GM19240 (cell line): ENCODE results near the gene MTOR.
A peak's percentile ranks its signal among the peaks of the same experiment; 100 is the strongest.
"Not testable (repeated sequence)": the region's sequence is repeated elsewhere in the genome, so short reads cannot be mapped to it uniquely, and the experiment has no call there.

ENCODE experiments used
- DNase-seq: peaks from one replicate; pipeline ENCODE4 v3.0.0; 2011; ENCODE audit warnings: low spot score; ENCODE audit not compliant: insufficient read length

MTOR gene

DNA sequence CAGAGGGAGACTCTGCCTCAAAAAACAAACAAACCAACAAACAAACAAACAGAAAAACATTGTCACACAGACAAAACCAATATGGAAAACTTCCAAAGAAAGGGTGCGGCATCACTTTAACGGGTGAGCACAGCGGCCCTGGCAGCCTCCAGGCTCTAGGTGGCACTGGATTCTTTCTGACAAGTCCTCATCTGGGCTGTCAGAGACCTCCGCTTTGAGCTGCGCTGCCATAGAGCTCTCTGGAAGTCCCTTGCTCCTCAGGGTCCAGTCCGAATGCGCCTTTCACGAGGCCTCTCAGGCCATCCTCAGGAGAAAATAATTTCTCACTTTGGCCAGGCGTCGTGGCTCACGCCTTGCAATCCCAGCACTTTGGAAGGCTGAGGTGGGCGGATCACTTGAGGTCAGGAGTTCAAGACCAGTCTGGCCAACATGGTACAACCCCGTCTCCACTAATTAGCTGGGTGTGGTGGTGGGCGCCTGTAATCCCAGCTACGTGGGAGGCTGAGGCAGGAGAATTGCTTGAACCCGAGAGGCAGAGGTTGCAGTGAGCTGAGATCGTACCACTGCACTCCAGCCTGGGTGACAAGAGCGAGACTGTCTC lies 198.3 kb downstream of the MTOR start:
- DNase-seq, result not testable (repeated sequence)

DNA sequence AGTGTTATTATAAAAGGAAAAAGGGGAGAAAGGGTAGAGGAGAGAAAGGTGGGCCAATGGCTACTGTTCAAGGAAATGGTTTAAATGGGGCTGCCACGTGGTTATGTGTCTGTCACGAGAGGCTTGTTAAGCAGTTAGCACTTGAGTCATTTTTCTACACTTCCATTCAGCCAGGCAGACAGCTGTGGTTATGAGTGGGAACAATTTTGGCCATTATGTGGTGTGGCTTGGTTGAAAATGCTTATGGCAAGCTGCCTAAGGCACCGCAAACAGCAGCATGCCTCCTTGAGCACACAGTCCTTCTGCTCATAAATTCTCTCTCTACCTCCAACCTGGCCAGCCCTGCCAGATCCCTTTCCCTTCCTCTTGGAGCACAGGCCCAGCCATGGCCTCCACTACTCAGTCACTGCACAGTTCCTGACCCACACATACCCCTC lies 199.4 kb downstream of the MTOR start:
- DNase-seq, result peak; percentile 69

DNA sequence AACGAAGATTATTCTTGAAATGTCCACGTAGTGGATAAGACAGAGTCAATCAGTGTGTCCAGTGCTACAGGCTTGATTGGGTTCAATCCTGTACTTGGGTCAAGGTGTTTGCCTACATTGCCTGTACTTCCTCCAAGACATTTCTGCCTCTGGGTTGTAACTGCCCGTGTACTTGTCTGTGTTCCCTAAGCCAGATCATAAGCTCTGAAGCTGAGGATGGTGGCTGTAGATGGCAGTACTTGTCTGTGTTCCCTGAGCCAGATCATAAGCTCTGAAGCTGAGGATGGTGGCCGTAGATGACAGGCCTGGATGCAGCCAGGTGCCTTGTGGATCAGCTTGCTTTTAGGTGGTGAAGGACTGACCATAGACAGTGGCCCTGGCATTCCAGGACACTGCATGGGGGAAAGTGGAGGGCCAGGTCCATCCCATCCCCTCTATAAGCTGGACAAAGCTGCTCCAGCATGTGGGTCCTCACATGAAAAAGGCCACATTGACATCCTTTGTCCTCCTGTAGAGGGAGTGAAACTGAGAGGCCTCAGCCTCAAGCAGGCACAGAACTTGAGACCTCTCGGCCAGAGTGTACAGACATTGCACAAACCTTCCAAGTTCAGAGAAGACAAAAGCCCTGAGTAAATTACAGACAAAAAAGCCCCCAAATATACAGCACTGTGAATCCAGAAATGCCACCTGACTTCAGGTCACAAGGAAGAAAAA lies 200.5 kb downstream of the MTOR start:
- no peak for DNase-seq

DNA sequence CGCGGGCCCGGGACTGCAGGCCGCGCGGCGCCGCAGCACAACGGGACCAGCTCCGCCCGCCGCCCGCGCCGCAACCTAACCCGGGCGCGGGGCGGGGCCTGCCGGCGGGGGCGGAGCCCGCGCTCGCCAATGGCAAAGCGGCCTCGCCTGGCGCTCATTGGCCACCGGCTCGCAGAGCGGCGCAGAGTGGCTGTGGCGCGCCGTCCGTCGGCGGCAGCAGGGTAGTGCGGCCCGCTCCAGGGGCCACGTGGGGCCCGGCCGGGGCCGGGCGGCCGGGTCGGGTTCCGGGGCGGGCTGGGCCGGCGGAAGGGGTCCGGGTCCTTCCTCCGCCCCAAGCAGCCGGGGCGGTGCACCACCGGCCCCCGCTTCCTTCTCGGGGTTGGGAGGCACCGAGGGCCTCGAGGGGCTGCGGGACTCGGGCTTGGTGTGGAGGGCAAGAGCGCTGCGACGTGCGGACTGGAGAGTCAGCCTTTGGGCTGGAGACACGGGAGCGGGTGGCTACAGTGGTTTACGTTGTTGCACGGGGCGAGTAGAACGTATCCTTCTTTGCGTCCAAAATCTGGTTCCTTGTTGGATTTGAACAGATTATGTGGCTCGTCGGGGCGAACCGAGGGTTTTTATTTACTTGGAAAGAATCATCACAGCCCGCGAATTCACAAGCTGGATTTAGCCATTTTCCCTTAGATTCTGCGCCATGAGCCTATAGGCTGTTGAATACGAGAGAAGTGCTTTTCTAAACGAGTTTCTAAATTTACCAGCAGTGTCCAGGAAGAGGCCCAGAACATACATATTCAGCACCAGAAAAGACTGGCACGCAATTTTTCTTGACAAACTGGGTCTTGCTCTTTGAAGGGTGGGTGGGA lies 202.2 kb downstream of the MTOR start, which contains the start of gene SRM:
Gene SRM (minus strand): TSS at position 51 of the 863 bp plus-strand sequence. CDS start 75 bp downstream, outside the sequence.
- peak; percentile 97 for DNase-seq

DNA sequence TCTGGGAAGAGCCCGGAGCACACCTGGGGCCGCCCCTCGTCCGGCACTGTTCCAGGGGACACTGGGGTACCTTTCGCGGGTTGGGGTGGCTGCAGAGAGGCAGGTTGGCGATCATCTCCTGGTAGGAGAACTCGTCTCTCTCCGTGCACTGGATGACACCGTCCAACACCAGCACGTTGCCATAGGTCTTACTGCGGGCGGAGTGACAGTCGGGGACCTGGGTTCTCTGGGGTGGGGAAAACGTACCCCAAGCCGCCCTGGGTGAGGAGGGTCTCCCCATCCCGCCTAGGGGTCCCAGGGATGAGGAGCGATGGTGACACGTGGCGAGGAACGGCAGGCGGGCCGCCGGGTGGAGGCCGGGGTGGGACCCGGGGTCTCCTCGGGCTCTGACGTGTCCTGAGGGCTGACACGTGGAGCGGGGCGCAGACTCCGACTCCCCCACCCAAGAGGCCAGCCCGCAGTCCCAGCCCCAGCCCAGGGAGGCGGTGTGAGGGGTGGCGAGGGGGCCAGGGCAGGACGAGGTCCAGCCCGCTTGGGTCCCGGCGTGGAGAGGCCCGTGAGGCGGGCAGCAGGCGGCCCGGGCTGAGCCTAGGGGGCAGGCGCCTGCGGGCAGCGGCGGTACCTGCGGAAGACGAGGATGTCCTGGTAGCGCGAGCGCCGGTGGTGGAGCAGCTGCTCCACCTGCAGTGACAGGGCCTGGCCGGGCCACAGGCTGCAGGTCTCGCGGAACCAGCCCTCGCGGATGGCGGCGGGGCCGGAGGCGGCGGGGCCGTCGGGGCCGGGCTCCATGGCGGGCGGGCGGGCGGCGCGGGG lies 203.0 kb downstream of the MTOR start:
- DNase-seq, result no peak

DNA sequence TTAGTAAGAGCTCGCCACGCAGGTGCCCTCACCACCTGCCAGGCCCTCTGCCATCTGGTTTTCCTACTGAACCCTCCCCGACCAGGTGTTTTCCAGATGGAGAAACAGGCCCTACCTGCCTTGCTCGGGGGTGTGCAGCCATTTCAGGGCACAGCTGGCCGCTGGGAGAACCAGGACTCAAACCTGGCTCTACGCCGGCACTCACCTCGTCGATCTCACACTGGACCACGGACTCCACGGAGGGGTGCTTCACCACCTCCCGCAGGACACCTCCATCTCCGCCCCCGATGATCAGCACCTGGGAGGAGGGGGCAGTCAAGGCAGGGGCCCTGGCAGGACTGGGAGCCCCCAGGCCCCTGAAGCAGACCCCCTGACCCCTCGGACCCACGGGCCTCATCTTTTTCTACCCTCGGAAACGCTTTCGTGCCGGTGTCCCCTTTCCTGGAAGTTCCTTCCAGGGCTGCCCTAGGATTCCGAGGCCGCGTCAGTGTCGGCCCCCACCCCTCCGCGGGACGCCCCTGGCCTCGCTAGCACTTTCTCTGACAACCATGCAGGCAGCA lies 203.7 kb downstream of the MTOR start:
- DNase-seq, result no peak

DNA sequence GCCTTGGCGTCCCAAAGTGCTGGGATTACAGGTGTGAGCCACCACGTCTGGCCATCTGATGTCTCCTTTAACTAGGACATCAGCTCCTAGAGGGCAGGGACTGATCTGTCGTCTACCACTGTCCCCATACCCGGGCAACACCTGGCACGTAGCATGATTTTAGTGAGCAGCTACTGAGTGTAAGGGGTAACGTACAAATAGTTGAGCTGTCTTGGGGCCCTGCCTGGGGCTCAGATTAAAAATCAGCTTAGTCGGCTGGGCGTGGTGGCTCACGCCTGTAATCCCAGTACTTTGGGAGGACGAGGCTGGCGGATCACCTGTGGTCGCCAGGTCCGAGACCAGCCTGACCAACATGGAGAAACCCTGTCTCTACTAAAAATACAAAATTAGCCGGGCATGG lies 204.3 kb downstream of the MTOR start:
- no peak for DNase-seq

DNA sequence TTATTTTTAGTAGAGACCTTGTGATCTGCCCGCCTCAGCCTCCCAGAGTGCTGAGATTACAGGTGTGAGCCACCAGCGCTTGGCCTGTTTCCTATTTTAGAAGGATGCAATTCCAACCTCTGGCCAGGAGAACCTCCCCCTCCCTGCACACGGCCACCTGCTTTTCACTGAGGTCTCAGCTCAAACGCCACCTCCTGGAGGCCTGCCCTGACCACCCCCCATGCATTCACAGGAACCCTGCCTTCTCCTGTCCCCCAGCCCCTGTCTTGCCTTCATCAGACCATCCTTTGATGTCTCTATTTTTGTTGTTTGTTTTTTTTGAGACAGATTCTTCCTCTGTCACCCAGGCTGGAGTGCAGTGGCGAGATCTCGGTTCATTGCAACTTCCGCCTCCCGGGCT lies 204.9 kb downstream of the MTOR start:
- no peak for DNase-seq
